GM19463 (cell line): ENCODE results near the gene ITGA1.
"Not testable (repeated sequence)": the region's sequence is repeated elsewhere in the genome, so short reads cannot be mapped to it uniquely, and the experiment has no call there.

Experiments used
- ATAC-seq: cut with Tn5 transposase; IDR thresholded peaks from one replicate; pipeline ENCODE4 v1.9.1; 2021; ENCODE audit warnings: mild to moderate bottlenecking, moderate library complexity; ENCODE audit not compliant: unreplicated experiment

Gene ITGA1

DNA sequence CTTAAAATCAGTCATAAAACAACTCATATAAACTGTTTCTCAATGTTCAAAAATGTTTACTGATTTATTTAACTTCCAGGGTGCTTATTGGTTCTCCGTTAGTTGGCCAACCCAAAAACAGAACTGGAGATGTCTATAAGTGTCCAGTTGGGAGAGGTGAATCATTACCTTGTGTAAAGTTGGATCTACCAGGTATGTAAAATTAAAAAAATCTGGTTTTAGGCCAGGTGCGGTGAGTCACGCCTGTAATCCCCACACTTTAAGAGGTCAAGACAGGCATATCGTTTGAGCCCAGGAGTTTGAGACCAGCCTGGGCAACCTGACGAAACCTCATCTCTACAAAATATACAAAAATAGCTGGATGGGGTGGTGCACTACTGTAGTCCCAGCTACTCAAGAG is 73.7 kb downstream of the ITGA1 start:
- ATAC-seq: no peak

DNA sequence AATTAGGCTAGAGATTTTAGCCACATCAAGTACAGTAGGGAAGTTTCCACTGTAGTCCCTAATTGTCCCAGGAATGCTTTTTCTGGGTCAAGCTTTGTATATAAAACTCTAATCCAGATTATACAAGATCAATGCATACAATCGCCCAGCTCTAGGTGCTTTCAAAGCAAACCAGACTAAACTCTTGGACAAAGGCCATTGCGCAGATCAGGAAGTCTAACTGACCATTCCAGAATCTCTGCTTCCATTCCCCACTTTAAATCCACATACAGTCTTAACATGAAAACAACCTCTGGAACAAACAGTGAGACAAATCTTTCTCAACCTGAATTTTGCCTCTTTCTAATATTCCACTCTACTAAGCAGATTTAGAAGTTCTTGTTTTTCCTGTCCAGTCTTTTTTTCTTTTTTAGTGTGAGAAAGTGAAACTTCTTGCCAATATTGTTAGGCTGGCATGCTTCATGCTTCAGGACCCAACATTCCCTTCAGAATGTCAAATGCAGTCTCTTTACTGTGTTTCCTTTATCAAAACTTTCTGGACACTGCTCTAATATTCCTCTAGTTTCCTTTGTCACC is 76.1 kb downstream of the ITGA1 start:
- ATAC-seq: no peak

- ATAC-seq: no peak
These were observed 76.7 kb downstream of the ITGA1 start for GRCh38 chr5:52864371-52864770.

GRCh38 chr5:52864884-52865283 is 77.2 kb downstream of the ITGA1 start:
- no peak for ATAC-seq

DNA sequence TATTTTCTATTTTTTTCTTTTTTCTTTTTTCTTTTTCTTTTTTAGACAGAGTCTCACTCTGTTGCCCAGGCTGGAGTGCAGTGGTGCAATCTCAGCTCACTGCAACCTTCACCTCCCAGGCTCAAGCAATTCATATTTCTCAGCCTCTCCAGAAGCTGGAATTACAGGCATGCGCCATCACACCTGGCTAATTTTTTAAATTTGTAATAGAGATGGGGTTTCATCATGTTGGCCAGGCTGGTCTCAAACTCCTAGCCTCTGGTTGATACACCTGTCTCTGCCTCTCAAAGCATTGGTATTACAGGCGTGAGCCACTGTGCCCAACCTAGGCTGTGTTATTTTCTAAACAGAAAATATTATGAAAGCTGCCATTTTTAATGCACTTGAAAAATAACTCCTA is 78.3 kb downstream of the ITGA1 start:
- not testable (repeated sequence) for ATAC-seq

- ATAC-seq: no peak
These were observed 80.1 kb downstream of the ITGA1 start for GRCh38 chr5:52867809-52868208.

DNA sequence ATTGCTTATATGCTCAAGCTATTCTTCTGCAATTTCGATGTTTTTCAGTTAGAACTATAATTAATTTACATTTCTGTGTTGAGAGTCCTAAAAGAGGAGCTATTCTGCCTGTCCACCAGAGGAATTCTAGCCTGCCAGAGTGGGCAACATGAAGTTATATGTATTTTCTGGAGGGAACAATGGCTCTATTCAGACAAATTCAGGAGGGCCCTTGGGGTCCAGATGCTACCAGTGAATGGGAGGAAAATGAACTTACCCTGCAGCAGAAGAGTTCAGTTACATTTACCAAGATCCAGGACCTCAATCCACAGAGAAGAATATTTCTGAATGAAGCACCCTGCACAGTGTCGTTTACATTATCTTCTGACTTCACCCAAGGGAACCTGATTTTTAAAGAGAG is 80.7 kb downstream of the ITGA1 start:
- ATAC-seq: no peak

DNA sequence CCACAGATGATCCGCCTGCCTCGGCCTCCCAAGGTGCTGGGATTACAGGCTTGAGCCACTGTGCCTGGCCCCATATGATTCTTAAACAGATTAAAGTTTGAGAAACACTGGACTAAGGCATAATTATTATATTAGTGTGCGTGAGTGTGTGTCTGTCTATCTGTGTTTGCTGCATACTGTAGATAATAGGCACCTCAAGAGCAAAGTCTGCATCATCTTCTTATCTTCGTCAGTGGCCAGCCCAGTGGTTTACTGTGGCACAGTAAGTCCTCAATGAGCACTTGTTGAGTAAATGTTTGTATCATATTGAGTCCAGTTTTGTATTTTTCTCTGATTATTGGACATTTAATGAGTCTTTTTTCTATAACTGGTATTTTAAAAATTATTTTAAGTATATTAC is 81.7 kb downstream of the ITGA1 start:
- ATAC-seq: no peak

DNA sequence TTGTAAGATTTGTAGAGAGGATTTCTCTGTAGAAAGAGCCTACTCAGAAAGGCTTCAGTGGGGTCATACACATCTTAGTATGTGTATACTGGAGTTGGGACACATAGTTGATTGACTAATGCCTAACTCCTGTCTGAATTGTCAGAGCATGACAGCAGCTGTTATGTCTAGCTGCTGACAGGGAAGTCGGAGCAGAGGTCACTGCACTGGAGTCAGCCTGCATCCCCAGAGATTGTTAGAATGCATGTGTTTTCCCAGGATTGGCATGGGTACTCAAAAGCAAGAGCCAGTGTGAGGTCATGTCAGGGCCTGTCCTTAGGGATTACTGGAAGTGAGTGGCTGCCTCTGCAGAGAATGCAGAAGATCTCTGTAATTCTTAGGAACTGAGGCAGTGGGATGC is 82.7 kb downstream of the ITGA1 start:
- ATAC-seq: no peak

GRCh38 chr5:52875827-52876226 is 88.1 kb downstream of the ITGA1 start:
- no peak for ATAC-seq

DNA sequence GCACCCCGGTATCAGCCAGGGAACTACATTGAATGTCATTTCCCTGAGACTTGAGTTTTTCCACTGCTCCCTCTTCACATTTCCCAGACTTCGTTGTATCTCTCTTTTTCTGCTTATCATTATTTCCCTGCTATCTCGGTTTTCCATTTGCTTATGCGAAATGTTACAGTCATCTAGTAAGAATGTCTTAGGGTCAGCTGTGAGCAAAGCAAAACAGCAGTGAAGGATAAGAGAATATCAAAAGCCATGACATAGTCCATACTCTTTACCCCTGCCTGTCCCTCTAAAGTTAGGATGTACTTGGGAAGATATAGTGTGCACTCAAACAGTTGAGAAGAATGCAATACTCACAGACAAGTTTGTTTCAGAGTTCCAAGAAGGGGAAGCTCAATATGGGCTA is 88.7 kb downstream of the ITGA1 start:
- ATAC-seq: no peak

GRCh38 chr5:52878656-52879055 is 90.9 kb downstream of the ITGA1 start:
- ATAC-seq: no peak

GRCh38 chr5:52880541-52880940 is 92.8 kb downstream of the ITGA1 start:
- no peak for ATAC-seq

DNA sequence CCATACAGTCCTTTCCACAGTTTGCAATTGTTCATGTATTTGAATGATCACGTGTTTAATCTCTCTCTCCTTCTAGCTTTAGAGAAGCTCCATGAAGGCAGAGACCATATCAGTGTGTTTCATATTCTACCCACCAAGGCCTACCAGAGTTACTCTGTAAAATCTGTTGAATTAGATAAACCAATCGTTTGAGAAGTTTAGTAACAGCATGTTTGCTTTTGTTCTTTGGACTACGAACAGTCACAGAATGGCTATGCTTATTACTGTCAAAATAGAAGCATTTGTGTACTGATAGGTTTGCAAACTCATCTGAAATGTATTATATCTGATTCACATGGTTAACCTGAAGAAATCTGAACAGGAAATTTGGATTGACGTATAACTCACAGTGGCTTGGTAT is 93.8 kb downstream of the ITGA1 start:
- no peak for ATAC-seq

DNA sequence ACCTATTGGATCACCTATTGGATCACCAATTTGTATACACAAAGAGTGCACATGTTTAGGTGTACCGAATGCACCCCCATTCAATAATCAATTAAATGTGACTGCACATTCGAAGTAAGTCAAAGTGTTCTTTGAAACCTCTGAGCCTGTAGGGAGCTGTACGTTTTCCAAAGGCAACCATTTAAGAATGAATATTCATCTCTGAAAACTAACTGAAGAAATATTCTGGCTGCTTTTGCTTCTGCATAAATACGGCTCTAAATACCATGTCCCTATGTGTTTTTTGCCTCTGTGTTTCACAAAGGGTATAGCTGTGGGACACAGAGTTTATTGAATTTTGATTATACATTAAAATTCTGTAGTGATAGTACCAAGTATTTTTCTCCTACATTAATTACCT is 95.4 kb downstream of the ITGA1 start:
- no peak for ATAC-seq

- ATAC-seq: no peak
These were observed 96.7 kb downstream of the ITGA1 start for GRCh38 chr5:52884453-52884852.

DNA sequence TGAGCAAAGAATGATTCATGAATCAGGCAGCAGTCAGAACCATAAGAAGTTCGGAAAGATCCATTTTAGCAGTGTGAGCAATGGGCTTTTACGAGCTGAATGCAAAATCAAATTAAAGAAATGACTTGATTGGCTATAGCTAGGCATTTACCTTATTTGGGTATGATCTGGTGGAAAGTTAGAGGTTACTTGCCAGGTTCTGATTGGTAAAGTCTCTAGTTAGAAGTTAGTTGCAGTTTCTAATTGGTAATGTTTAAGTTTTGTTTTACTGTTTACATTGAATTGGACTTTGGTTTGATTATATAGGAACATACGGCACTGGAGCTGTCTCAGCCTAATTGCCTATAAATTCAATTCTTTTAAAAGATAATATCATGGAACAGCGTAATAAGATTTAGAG is 97.9 kb downstream of the ITGA1 start:
- ATAC-seq: no peak

DNA sequence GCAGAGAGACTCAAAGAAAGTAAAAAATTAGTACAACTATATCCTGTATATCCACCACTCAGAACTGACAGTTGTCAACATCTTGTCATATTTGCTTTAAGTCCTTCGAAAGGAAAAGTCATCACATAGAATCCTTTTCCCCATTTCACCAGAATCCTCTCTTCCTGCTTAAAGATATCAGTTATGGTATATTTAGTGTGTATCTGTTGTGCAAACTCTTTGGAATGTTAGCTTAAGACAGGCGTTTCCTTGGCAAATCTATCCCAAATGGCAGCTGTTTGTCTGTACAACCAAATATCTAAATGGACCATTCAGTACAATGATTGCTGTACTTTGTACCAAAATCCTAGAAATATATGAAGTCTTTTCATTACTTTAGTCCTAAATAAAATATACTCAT is 98.5 kb downstream of the ITGA1 start:
- ATAC-seq: no peak

GRCh38 chr5:52887066-52887465 is 99.3 kb downstream of the ITGA1 start:
- ATAC-seq: no peak

DNA sequence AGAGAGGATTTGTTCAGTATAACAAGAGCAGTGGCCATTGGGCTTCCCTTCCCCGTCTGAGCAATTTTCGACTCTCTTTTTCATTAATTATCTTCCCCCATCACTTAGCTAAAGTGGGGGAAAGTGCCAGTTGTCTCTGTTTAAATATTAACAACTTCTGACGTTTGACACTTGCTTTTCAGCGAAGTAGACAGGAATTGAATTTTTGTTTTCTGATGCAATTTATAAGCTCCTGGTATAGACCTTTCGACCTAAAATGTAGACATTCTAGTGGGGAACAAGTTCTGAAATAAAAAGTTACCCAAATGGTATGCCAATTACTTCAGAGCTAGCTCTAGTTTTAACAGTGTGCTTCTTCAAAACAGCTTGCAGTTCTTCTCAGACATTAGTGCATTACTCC is 100.6 kb downstream of the ITGA1 start:
- ATAC-seq: no peak

DNA sequence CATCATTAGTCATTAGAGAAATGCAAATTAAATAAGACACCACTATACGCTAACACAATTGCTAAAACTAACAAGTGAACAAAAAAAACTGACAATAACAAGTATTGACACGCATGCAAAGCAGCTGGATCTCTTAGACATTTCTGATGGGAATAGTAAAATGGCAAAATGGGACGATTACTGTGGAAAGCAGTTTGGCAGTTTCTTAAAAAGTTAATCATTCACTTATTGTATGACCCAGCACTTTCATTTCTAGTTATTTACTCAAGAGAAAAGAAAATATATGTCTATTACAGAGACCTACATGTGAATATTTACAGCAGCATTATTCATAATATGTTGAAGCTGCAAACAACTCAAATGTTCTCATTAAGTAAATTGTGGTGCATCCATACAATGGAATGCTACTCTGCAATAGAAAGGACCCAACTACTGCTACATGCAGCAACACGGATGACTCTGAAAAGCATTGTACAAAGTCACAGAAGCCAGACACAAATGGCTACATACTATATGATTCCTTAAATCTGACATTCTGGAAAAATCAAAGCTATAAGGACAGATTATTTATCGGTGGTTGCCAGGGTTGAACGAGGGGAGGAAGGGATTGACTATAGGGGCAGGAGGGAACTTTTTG is 104.6 kb downstream of the ITGA1 start:
- ATAC-seq: no peak

DNA sequence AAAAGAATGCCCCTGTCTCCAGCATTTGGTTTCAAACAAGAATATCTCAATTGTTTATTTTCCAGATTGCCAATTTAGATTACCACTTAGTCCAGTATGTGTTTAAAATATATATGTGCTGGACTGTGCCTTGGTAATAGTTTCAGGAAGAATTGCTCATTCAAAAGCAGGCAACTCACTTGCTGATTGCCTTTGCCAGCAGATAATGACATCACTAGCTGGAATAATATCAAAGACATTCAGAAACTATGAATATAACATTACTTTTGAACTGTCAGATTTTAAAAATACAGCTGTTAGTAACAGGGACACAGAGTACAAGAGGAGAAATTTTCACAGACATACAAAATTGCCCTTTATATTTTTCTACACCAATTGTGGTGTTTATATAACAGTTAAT is 105.4 kb downstream of the ITGA1 start:
- ATAC-seq: no peak

DNA sequence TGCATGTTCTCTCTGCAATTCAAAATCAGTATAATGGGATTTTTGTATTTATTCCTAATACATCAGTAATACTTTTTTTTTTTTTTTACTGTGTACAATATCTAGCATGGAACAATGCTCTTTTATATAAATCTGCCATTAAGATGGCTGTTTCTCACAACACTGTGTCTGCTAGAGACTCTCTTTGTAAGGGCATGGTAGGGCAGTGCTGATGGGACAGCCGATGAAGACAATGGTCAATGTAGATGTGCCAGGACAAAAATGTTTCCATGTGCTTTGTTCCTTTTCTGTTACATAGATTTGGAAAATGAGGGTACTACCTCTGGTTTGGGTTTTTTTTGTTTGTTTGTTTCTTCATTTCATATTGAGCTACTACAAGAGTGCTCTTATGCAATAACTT is 106.1 kb downstream of the ITGA1 start:
- no peak for ATAC-seq
